ENCODE data around the gene SH2B3. TPM values are rescaled to one million over a fixed set of nuclear protein-coding genes. Genes with fewer than 3 reads are reported as not detected.

SH2B3 gene
- total and polyA plus RNA-seq, 2 of the 13 experiments (the other 11 are each of a cell fraction or from before 2014, with no cell fraction given): 6.8 to 6.9 TPM

- TF ChIP-seq, protein P1, sequence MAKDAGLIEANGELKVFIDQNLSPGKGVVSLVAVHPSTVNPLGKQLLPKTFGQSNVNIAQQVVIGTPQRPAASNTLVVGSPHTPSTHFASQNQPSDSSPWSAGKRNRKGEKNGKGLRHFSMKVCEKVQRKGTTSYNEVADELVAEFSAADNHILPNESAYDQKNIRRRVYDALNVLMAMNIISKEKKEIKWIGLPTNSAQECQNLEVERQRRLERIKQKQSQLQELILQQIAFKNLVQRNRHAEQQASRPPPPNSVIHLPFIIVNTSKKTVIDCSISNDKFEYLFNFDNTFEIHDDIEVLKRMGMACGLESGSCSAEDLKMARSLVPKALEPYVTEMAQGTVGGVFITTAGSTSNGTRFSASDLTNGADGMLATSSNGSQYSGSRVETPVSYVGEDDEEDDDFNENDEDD (CRISPR knock-in tag; IDR thresholded peaks at IDR 0.05; ENCODE audit: borderline replicate concordance): peak; percentile 37; the same call in 1 of the 2 replicates
- TF ChIP-seq ZNF790 (CRISPR knock-in tag; IDR thresholded peaks at IDR 0.05; ENCODE audit: borderline replicate concordance): peak; percentile 29; the same call in 1 of the 2 replicates
- no peak for TF ChIP-seq DPF2 (CRISPR knock-in tag; IDR thresholded peaks at IDR 0.05; ENCODE audit: borderline replicate concordance, low read depth)
- TF ChIP-seq NR2F1 (CRISPR knock-in tag; IDR thresholded peaks at IDR 0.05): peak in 1 of 2 experiments; percentile 35; a peak in 1 of 4 replicates
- TF ChIP-seq BRD4 (CRISPR knock-in tag; IDR thresholded peaks at IDR 0.05): no peak
- TF ChIP-seq RAD51 (IDR thresholded peaks at IDR 0.05; ENCODE audit: borderline replicate concordance): peak; percentile 65
- no peak for TF ChIP-seq ZNF468 (CRISPR knock-in tag; IDR thresholded peaks at IDR 0.05)
- TF ChIP-seq FIP1L1 (IDR thresholded peaks at IDR 0.05; ENCODE audit: borderline replicate concordance, insufficient read depth, low read depth, low read length): no peak
- no peak for TF ChIP-seq GTF2F1 (IDR thresholded peaks at IDR 0.05; ENCODE audit: low read length)
- TF ChIP-seq MXD3 (CRISPR knock-in tag; IDR thresholded peaks at IDR 0.05): no peak
- TF ChIP-seq ZBTB33 (CRISPR knock-in tag; IDR thresholded peaks at IDR 0.05): 0 out of 2 replicates have a peak, but pooled peaks have one; percentile 17
- no peak for TF ChIP-seq ZNF773 (CRISPR knock-in tag; IDR thresholded peaks at IDR 0.05; ENCODE audit: borderline replicate concordance)
- no peak for TF ChIP-seq RNF219 (CRISPR knock-in tag; IDR thresholded peaks at IDR 0.05)
- peak; percentile 77 for TF ChIP-seq HNRNPK (IDR thresholded peaks at IDR 0.05; ENCODE audit: low read depth, low read length, poor library complexity, severe bottlenecking)
- TF ChIP-seq, protein P2, sequence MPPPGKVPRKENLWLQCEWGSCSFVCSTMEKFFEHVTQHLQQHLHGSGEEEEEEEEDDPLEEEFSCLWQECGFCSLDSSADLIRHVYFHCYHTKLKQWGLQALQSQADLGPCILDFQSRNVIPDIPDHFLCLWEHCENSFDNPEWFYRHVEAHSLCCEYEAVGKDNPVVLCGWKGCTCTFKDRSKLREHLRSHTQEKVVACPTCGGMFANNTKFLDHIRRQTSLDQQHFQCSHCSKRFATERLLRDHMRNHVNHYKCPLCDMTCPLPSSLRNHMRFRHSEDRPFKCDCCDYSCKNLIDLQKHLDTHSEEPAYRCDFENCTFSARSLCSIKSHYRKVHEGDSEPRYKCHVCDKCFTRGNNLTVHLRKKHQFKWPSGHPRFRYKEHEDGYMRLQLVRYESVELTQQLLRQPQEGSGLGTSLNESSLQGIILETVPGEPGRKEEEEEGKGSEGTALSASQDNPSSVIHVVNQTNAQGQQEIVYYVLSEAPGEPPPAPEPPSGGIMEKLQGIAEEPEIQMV (CRISPR knock-in tag; IDR thresholded peaks at IDR 0.05; ENCODE audit: low read depth): no peak
- TF ChIP-seq ZFP90 (CRISPR knock-in tag; IDR thresholded peaks at IDR 0.05; ENCODE audit: borderline replicate concordance): no peak
- TF ChIP-seq, protein P3, sequence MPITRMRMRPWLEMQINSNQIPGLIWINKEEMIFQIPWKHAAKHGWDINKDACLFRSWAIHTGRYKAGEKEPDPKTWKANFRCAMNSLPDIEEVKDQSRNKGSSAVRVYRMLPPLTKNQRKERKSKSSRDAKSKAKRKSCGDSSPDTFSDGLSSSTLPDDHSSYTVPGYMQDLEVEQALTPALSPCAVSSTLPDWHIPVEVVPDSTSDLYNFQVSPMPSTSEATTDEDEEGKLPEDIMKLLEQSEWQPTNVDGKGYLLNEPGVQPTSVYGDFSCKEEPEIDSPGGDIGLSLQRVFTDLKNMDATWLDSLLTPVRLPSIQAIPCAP (CRISPR knock-in tag; IDR thresholded peaks at IDR 0.05; ENCODE audit: low read depth): no peak
- TF ChIP-seq HNRNPH1 (optimal IDR thresholded peaks at IDR 0.05; ENCODE audit: low read depth, low read length): no peak
- TF ChIP-seq TOPORS (CRISPR knock-in tag; IDR thresholded peaks at IDR 0.05): no peak
- TF ChIP-seq ZNF207 (IDR thresholded peaks at IDR 0.05; ENCODE audit: borderline replicate concordance): no peak
Measured at GRCh38 chr12:111405149-111405858, 419 bp upstream of the SH2B3 start (continued).

All from HepG2 (cell line).